GM18519 (cell line): ENCODE data around the gene SMYD2.
A peak's percentile ranks its signal among the peaks of the same experiment; 100 is the strongest.

Source experiments
- ATAC-seq: cut with Tn5 transposase; IDR thresholded peaks from one replicate; pipeline ENCODE4 v1.9.1; 2021; ENCODE audit warnings: mild to moderate bottlenecking, moderate library complexity; ENCODE audit not compliant: unreplicated experiment, low FRiP score

SMYD2 gene, protein sequence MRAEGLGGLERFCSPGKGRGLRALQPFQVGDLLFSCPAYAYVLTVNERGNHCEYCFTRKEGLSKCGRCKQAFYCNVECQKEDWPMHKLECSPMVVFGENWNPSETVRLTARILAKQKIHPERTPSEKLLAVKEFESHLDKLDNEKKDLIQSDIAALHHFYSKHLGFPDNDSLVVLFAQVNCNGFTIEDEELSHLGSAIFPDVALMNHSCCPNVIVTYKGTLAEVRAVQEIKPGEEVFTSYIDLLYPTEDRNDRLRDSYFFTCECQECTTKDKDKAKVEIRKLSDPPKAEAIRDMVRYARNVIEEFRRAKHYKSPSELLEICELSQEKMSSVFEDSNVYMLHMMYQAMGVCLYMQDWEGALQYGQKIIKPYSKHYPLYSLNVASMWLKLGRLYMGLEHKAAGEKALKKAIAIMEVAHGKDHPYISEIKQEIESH

DNA sequence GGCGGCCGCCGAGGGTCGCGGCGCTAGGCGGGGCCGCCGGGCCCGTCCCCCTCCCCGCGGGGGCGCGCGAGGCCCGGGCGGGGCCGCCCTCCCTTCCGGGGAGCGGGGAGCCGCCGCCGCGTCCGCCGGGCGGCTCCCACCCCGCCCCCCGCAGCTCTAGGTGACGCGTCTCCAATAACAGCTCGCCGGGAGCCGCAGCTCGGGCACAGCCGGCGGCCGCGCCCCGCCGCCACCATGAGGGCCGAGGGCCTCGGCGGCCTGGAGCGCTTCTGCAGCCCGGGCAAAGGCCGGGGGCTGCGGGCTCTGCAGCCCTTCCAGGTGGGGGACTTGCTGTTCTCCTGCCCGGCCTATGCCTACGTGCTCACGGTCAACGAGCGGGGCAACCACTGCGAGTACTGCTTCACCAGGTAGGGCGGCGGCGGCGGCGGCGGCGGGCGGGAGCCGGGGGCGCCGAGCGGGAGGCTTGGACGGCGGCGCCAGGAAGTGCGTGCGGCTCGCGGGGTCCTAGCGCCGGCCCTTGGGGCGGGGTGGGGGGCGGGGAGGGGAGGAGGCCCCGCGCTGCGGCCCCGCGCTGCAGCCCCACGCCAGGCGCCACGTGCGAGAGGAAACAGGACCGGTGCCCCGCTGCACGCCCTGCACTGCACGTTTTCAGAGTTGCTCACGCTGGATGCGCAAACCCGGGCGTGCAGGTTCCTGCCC lies at the start of gene SMYD2:
Gene SMYD2 (plus strand): TSS at position 139 of the 699 bp plus-strand sequence. CDS start 96 bp downstream, at position 235.
- peak; percentile 65 for ATAC-seq

DNA sequence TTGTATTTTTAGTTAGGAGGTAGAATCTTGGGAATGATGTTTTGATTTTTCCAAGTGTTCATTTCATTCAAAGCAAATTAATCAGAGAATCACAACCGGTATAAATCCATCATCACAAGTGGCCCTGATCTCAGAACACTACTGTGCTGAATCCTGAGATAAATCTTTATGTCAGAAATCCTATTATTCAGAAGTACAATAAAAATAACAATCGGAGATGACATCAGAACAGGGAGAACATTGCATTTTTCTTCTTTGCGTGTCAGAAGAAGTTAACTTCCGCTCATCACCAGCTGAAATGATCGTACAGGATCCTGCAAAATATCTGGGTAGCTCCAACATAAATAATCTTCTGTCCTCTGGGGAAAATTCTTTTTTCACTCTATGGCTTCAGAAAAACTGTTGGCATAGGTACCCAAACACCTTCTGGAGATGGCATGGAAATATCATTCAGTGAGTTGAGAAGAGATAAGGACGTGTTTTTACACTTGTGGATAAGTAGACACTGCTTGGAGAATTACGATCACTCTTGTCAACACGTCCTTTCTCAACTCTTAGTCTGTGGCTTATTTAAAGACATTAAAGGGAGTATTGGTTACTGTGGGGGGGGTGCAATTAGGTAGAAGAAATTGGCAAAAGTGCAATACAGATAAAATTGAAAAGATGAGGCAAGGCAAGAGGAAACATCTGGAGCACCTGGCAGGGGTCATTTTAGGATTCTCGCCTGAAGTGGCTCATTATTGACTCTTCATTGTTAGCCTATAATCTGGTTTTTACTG lies 46.9 kb upstream of the SMYD2 start:
- no peak for ATAC-seq

DNA sequence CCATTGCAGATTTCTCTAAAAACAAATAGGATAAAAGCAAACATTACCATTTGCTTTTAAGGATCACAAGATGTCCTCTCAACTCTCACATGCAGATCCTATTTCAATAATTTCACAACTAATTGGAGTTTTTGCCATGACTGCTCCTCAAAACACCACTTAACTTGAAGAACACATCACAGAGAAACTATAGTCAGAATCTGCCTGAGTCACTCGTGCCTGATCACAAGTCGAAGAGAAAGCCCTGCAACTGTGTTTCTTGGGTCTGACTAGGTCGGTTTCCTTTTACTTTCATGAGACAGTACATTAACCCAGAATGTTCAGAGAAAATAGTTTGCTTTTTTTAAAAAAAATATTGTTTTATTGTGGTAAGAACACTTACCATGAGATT lies 46.3 kb upstream of the SMYD2 start:
- ATAC-seq: no peak

DNA sequence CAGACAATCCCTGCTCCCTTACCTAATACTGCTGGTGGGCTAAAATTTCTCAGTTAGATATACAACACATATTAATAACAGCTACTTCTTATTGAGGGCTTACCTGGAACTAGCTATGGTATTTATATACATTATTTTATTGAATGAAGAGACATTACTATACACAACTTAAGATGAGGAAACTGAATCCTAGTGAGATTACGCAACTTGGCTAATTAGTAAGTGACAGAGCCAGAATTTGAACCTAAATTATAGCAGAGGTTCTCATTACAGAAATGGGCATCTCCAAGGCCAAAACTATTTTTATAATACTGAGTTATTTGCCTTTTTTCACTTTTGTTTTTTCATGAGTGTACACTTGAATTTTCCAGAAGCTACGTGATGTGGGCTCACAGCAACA lies 44.5 kb upstream of the SMYD2 start:
- ATAC-seq: no peak

DNA sequence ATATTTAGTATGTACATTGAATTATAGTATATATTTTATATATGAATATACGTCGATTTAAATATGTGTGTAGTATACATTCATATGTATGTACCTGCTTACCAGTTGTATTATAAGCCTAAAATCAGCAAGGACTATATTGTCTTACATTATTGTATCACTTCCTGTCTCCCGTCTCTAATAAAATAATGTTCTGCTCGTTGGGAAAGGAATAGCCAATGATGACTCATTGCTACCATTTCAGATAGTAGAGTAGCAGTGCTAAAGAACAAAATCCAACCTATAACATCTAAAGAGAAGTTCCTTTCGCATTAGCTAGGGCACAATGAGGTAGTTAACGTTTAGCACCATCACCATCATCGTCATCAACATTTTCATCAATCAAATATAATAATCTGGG lies 39.9 kb upstream of the SMYD2 start:
- no peak for ATAC-seq

DNA sequence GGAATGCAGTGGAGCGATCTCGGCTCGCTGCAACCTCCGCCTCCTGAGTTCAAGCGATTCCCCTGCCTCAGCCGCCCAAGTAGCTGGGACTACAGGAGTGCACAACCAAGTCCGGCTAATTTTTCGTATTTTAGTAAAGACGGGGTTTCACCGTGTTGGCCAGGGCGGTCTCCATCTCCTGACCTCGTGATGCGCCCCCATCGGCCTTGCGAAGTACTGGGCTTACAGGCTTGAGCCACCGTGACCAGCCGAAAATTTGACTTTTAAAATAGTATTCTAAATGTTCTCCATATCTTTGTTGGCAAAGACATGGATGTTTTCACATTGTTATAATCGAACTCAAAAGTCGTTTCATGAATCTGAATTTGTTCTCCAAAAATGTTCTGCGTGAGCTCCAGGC lies 36.7 kb upstream of the SMYD2 start:
- no peak for ATAC-seq

DNA sequence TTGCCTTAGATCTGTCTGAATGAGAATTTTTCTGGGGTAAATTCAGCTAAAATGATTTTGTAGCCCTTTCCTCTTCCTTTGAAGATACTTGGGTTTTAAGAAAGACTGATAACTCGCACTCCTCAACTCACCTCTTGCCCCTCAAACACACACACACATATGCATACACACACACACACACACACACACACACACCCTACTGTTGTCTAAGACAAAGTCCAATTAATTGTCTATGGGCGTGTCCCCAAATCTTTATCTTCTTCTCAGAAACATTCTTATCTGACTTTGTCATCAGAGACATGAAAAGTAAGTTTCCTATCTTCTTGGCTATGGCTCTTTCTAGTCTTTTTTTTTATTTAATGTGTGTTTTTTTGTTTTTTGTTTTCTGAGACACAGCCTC lies 36.1 kb upstream of the SMYD2 start:
- no peak for ATAC-seq

DNA sequence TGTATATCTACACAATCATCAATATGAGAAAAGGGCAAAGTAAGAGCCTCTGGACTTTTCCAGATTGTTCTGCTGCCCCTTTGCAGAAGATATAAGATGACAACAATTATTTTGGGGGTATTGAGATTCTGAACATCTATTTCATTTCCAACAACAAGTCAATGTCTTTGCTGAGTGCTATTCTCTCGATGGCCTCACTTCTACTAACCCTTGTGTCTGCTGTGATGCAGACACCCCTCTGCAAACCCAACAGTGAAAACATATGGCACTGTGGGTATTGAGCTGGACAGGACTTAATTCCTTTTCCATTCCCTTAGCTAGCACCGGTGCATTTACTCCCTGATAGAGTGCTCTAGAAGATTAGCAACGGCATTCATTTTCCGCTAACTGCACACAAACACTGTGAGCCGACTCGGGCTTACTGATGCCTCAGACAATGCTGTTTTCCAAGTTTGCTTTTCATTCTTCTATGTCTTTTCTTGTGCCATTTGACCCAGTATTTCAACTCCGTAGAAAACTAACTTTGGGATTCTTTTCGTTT lies 33.4 kb upstream of the SMYD2 start:
- no peak for ATAC-seq

DNA sequence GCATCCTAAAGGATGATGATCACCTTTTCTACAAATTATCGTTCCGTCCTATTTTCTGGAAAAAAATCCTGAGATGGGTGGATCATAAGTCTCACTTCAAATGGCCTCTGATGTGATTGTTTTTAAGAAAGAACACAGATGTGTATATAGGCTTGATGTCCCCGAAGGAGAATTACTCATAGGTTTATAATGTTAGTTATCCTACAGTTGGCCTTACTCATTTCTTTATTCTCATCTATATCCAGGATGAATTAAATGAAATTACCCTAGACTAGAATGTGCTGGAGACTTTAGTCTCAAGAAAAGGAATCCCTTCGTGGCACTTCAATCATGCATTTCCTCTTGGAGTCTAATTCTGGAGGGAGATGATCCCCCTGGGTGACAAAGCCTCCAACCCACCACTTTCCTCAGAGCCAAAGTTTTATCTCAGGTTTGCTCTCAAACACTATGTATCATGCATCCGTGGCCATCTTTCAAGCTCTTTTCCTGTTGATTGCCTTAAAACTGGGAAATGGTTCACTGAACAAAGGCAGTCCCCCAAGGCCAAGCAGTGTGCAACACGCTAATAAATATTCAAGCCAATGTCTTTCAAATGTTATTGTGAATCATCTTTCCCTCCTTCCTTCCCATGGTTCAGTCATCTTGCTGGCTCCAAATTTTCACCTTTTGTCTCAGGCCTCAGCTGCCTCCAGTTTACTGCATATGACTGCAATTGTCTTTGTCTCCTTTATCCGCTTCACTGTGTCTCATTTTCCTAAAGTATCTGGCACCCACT lies 32.5 kb upstream of the SMYD2 start:
- no peak for ATAC-seq

DNA sequence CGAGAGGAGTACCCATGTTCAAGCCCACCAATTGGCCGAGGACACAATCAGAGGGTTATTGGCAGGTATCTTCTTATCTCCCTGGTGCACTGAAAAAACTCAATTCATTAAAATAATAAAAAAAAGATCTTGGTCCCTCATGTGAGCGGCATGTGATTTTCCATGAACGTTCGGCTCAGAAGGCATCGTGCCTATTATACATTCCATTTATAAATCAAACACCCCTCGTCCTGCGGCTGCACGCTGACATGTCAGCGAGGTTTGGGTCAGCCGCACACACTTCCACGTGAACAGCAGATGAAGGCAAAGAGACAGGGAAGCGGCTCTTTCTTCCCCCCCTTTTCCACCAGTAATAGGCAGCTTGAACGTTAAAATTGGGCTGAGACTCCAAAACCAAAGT lies 31.3 kb upstream of the SMYD2 start:
- no peak for ATAC-seq

DNA sequence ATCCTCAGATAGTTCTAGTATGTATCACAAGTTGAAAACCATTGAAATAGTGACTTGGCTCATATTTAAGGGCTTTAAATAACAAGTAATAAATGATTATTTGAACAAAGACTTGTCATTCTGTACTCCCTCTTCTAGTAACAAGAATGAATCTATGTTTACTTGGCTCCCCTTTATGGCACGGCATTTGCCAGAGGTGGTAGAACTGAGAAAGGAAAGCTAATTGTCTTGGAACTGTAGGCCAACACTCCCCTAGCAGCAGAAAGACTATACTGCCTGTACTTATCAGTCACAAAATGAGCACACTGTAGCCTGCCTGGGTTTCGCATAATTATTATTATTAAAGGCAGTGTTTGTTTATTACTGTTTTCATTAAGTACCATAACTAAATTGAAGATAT lies 29.6 kb upstream of the SMYD2 start:
- ATAC-seq: no peak

DNA sequence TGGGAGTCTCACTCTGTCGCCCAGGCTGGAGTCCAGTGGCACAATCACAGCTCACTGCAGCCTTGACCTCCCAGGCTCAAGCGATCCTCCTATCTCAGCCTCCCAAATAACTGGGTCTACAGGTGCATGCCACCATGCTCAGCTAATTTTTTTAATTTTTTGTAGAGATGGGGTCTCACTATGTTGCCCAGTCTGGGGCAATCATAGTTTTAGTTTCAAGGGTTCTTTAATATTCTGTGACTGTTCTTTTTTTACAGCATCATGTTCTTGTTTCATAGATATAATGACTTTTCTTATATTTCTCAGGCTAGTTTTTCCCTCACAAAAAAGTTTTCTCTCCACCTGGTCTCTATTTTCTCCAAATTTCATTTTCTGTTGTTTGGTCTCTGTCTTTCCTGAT lies 25.4 kb upstream of the SMYD2 start:
- ATAC-seq: no peak

DNA sequence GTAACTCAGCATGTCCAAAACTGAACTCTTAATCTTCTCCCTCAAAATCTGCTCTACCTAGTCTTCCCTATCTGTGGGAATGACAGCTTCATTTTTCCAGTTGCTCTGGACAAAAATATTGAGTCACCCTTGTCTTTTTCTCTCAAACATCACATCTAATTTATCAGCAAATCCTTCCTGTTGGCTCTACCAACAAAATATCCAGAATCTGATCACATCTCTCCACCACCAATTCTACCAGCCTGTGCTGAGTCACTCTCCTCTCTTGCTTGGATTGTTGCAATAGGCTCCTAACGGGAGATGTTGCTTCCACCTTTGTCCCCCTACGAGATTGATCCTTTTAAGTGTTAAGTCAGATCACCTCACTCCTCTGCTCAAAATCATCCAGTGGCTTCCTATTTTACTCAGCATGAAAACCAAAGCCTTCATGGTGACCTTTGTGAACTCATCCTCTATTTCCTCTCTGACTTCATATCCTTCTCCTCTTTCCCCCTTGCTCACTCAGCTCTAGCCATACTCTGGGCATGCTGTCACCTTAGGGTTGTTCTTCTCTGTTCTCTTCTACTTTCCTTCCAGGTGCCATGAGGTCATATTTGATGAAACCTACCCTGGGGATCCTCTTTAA lies 21.5 kb upstream of the SMYD2 start:
- ATAC-seq: no peak

DNA sequence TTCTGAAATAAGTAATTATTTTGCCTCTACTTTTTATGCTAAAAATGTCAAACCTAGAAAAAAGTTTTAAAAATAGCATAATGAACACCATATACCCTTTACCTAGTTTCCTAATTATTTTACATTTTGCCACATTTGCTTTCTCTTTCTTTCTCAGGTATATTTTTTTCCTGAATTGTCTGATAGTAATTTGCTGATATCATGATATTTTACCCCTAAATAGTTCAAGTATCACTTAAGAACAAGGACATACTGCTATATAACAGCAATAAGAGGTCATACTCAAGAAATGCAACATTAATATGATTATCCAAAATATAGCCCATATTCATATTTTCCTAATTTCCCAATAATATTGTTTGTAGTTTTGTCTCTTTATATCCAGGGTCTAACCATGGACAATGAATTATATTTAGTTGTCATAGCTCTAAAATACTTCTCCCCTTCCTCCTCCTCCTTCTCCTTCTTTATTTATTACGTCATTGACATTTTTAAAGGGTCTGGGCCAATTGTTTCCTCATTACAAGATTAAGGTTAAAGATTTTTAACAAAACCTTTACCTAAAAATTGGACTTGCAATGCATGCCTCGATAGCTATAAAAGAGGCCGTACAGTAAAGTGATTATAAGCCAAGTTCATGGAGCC lies 20.3 kb upstream of the SMYD2 start:
- no peak for ATAC-seq

DNA sequence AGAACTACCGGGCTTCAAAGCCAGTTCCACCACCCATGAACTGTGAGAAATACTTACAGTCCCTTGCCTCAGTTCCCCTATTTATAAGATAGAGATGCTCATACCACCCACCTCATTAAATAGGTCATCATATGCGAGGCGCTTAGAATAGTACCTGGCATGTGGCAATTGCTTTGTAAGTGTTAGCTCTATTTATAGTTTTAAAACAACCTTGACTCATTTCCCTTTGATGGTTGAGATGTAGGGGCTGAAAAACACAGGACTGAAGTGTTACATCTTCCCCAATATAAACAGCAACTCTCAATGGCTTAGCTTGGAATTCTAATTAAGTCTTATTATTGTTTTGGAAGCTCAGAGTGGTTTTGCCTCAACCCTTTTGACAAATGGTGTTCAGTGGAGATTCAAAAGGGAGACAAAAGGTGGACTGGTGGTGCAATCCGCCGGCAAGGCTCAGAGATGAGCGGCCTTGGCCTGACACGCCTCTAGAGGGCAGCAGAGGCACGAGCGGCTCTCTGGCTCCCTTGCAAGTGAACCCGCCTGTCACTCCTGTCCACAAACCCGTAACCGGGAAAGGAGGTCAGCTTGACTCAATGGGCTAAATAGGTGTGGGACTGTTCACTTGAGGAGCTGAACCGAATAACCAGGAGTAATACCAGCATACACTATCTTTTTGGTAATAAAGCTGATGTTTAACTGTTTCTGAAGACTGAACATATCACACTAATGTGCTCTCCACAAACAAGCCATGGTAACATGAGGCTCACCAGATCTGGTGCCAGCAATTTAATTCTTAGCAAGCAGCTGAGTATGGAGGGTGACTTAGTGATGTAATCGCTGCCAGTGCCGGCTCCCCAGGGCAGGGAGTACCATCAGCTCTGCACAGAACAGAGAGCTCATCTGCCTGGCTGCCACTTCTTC lies 19.5 kb upstream of the SMYD2 start:
- peak; percentile 88 for ATAC-seq

DNA sequence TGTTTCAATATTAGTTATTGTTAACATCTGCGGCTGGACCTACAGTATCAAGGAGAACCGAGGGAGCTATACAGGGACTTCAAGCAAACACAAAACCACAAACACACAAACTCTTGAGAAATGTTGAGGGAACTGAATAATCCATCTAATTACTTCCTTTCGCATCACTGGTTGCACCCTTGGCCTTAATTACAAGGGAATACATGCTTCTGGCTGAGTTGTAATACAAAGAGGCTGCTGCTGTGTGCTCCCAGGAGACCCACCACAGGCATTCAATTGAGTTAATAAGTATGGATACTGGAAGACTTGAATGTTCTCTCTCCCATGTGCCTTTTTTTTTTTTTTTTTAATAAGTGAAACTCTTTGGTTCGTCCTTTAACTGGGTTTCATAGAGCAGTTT lies 16.8 kb upstream of the SMYD2 start:
- ATAC-seq: no peak

DNA sequence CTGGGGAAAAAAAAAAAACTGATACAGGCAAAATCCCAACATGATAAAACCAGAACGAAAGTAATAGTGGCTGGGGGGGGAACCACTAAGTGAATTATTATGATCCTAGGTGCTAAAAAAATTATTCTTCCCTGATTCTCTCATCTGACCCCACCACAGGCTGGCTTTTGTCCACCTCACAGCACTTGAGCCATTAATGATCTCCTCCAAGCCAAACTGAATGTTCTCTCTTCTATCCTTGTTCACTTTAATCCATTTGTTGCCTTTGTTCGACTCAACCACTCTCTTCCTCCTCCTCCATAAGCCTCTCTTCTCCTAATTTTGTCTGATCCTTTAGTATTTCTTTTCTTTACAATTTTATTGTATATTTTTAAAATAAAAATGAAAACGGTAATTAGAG lies 16.0 kb upstream of the SMYD2 start:
- ATAC-seq: no peak

DNA sequence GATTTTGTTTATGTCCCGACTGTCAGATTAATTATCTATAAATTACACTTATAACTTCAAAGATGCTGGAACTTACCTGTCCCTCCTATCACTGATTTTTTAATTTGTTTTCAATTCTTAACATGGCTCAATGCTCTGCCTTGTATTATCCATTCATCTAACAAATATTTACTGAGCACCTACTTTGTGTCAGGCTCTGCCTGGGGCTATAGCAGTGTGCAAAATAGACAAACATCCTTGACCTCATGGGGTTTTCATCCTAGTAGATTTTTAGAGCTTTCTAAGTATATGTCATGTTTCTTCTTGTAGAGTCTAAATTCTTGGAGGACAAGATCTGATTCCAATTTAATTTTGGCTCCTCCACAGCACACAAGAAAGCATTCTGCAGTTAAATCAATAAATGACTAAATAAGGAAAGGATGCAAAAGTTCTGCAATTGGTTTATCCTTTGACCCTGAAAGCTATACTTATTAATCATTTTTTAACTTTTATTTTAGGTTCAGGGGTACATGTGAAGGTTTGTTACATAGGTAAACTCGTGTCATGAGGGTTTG lies 10.8 kb upstream of the SMYD2 start:
- no peak for ATAC-seq
